GM19035 (cell line): ENCODE results near the gene SRP19.
"Not testable (repeated sequence)": the region's sequence is repeated elsewhere in the genome, so short reads cannot be mapped to it uniquely, and the experiment has no call there.

Experiments
- ATAC-seq: cut with Tn5 transposase; IDR thresholded peaks from one replicate; pipeline ENCODE4 v1.9.1; 2021; ENCODE audit not compliant: unreplicated experiment

The SRP19 gene

GRCh38 chr5:112860929-112861637 is at the start of gene SRP19:
SRP19 (plus strand) TSS chr5:112861287; CDS start chr5:112861377, 90 bp downstream.
- ATAC-seq = peak; percentile 99

DNA sequence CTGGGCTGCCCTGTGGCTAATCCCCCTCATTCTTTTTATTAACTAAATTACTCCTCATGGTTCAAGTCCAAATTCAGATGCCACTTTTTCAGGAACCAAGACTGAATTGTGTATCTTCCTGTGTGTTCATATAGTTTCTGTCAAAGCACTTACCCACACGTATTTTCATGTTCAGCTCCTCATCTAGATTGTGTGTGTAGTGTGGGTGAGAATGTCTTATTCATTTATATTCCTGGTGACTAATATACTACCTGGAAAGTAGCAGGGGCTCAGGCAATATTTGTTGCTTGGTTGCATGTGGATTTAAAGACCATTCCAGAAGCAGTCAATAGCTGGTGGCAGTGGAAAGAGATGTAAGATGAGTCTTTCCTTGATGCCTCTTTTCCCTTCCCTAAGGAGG is 48.5 kb upstream of the SRP19 start:
- ATAC-seq = no peak

DNA sequence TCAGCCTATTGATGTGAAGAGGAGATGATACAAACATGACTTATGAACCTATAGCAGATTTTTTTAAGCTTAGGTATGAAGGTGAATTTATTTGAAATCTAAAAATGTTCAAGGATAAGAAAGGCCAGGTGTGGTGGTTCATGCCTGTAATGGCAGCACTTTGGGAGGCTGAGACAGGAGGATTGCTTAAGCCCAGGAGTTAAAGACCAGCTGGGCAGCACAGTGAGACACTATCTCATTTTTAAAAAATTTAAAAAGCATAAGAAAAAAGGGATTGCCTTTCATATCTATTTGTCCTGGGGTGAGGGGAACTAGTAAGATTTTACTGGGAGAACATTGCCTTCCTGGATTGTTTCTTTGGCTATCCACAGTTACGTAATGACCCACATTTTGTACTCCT is 40.8 kb upstream of the SRP19 start:
- ATAC-seq = no peak

DNA sequence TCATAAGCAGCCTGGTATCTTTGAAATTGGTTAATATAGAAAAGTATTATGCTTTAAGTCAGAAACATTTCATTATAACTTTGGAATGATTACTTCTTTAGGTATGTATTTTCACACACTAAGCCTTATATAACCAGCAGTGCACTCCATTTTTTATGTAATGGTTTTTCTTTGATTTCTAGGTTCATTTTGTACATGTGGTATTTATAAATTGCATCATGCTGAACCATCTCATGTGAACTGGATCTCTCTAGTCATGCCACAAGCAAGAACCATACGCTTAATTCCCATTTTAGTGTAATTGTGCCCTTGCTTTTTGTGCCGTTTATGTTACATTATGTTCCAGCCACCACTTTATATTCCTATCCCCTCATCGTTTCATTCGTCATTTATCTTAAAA is 38.6 kb upstream of the SRP19 start:
- no peak for ATAC-seq

- no peak for ATAC-seq
These were observed 37.9 kb upstream of the SRP19 start for GRCh38 chr5:112823181-112823580.

GRCh38 chr5:112823656-112824055 is 37.4 kb upstream of the SRP19 start:
- ATAC-seq = no peak

- no peak for ATAC-seq
These were observed 36.9 kb upstream of the SRP19 start for GRCh38 chr5:112824197-112824596.

- no peak for ATAC-seq
These were observed 30.7 kb upstream of the SRP19 start for GRCh38 chr5:112830378-112830777.

DNA sequence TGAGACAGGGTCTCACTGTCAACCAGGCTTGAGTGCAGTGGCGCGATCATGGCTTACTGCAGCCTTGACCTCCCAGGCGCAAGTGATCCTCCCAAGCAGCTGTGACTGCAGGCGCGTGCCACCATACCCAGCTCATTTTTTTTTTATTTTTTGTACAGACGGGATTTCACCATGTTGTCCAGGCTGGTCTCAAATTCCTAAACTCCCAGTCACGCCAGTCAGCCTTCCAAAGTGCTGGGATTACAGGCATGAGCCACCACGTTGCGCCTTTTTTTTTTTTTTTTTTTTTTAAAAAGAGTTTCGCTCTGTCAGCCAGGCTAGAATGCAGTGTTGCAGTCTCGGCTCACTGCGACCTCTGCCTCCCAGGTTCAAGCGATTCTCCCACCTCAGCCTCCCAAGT is 27.1 kb upstream of the SRP19 start:
- ATAC-seq = no peak

GRCh38 chr5:112844489-112844888 is 16.6 kb upstream of the SRP19 start:
- ATAC-seq = no peak

- ATAC-seq = no peak
These were observed 14.5 kb upstream of the SRP19 start for GRCh38 chr5:112846556-112846955.

DNA sequence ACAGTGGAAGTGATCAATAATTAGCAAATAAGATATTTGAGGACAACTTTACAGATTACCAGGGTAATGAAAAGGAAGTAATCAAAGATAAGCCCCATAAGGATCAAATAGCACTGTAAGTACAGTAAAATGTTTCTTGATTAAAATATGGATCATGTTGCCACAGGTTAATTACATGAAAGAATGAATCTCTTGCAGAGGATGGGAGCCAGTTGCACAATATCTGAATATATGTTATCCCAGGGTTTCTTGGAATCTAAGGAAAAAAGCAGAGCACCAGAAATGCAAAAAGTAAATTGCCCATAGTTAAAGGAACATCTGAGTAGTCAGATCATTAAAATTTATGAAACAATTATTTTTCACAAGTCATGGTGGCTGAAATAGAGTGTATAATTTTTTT is 13.8 kb upstream of the SRP19 start:
- ATAC-seq = no peak

DNA sequence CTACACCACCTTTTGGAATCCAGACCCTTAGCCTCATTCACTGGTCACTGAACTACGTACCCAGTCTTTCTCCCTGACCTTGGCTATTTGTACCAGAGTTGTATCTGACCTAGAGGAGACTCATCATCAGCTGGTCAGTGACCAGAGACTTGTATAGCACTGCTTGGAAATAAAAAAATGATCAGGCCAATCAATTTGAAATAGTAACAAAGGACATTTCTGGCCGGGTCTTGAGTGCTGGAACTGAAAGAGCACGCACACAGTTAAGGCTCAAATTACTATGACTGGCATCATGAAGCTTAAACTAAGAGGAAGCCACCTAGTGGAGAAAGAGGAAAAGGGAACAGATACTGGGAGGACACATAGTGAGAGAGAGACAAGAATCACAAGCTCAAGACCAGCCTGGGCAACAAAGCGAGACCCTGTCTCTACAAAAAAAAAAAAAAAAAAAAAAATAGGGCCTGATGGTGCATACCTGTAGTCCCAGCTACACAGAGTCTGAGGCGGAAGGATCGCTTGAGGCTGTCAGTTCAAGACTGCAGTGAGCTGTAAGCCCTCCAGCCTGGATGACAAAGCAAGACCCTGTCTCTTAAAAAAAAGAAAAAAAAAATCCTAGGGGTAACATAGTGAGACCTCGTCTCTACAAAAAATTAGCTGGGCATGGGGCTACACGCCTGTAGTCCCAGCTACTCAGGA is 12.8 kb upstream of the SRP19 start:
- ATAC-seq = peak; percentile 100

- ATAC-seq = no peak
These were observed 11.2 kb upstream of the SRP19 start for GRCh38 chr5:112849912-112850311.

DNA sequence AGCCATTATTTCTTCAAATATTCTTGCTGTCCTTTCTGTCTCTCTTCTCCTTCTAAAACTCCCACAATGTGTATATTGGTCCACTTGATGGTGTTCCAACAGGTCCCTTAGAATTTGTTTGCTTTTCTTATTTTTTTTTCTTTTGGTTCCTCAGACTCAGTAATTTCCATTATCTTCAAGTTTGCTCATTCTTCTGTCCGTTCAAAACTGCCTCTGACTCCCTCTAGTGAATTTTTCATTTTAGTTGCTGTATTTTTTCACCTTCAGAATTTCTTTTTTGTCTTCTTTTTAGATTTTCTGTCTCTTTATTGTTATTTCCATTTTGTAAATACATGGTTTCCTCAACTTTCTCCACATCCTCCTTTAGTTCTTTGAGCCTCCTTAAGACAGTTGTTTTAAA is 6.4 kb upstream of the SRP19 start:
- ATAC-seq = no peak

GRCh38 chr5:112857866-112858265 is 3.2 kb upstream of the SRP19 start:
- ATAC-seq = no peak

GRCh38 chr5:112860571-112860928 is 537 bp upstream of the SRP19 start:
- not testable (repeated sequence) for ATAC-seq

DNA sequence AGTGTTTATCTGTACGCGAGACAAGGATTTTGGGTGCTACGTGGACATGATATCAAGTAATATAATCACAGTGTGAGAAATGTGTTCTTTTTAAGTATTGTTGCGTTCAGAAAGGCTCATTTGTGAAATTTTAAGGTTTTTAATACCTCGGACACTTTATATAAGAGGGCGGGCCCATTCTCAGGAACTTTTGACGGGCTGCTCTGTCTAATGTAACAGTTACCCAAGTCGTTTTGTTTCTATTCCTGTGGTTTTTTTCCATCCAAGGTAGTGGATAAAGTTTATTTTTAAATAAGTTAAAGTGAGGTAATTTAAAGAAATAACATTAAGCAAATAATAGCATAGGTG is 525 bp downstream of the SRP19 start:
- no peak for ATAC-seq

DNA sequence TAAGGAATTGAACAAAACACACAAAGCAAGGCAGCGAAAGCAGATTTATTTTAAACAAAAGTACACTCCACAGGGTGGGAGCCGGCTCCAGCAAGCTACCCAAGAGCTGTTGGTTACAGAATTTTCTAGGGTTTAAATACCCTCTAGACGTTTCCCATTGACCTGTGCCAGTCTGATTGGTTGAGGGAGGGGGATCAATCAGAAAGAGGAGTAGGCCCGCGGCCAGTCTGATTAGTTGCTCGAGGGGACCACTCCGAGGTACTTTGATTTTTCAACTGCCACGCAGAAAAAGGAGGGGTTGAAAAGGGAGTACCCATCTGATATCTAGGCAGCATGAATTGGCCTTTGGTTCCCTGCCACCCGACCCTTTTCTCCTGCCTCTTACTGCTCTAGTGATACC is 998 bp downstream of the SRP19 start:
- ATAC-seq = no peak

- no peak for ATAC-seq
These were observed 2.5 kb downstream of the SRP19 start for GRCh38 chr5:112863549-112863948.

DNA sequence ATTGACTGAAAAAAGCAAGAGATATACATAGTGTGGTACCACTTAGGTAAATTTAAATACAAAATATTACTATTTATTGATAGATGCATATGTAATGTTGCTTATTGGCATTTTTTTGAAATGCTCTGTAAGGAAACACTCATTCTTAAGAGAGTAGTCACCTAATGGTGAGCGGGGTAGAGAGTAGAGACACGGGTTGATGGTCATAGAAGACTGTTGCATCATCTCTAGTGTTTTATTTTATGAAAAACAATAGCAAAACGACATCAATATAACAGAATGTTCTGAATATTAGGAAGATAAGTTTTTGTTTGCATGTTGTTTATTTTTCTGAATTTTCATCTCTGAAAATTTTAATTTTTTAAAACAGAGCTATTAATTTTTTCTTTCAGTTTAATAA is 4.0 kb downstream of the SRP19 start:
- no peak for ATAC-seq

- ATAC-seq = no peak
These were observed 5.7 kb downstream of the SRP19 start for GRCh38 chr5:112866739-112867138.

DNA sequence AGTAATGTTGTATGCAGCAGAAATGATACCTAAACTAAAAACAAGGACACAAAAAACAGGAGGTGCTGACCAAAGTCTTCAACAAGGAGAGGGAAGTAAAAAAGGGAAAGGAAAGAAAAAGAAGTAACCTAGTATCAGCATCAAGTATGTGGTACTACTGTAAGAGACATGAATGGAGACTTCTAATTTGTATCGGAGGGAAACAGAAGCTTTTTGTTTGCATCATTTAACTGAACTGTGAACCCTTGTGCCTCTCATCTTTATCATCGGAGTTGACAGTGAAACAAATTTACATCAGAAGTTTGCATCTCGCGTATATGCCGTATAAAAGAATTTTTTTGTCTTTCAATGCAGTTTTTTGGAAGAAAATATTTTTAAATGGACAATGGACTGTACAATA is 6.3 kb downstream of the SRP19 start:
- ATAC-seq = no peak
